GM12874 (cell line): ENCODE results near the gene MRTFB.

Source experiments
- CTCF ChIP-seq: IDR thresholded peaks from 2 replicates; pipeline ENCODE4 v1.5.1; 2011; ENCODE audit warnings: low read depth, mild to moderate bottlenecking, control low read depth, low read length, moderate library complexity; ENCODE audit not compliant: insufficient read depth

MRTFB gene

GRCh38 chr16:14088155-14088753, 17.1 kb downstream of the MRTFB start:
- TF ChIP-seq CTCF = no peak

- no peak for TF ChIP-seq CTCF
Observed at GRCh38 chr16:14089283-14089823, 18.2 kb downstream of the MRTFB start.

- TF ChIP-seq CTCF = no peak
Observed at GRCh38 chr16:14092561-14092960, 21.4 kb downstream of the MRTFB start.

GRCh38 chr16:14095883-14096551, 24.9 kb downstream of the MRTFB start:
- TF ChIP-seq CTCF = no peak

DNA sequence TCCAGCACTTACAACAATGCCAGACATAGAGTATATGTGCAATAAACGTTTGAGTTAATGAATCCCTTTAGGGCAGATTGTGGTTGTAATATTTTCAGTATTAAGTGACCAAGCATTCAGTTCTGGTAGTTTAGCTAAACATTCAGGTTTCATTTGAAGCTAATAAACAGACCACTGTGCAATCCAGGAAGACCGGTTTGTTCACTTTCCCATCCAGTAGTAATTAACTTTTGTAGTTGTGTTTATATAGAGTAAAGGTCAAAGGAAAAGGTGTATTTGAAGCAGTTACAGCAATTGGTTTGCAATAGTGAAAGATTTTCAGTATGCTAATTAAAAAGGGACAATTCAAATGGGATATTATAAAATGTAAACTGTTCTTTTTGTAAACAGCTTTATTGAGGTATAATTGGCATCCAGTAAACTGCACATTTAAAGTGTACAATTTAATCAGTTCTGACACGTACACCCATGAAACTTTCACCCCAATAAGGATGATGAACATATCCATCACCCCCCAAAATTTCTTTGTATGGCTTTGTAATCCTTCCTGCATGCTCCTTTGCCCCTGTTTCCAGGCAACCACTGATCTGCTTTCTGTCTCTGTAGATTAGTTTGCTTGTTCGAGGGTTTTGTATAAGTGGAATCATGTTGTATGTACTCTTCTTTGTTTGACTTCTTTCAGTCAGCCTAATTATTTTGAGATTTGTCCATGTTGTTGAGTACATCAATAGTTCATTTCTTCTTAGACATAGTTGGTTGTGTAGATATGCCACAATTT, 26.3 kb downstream of the MRTFB start:
- no peak for TF ChIP-seq CTCF

- no peak for TF ChIP-seq CTCF
Observed at GRCh38 chr16:14098081-14098480, 27.0 kb downstream of the MRTFB start.

DNA sequence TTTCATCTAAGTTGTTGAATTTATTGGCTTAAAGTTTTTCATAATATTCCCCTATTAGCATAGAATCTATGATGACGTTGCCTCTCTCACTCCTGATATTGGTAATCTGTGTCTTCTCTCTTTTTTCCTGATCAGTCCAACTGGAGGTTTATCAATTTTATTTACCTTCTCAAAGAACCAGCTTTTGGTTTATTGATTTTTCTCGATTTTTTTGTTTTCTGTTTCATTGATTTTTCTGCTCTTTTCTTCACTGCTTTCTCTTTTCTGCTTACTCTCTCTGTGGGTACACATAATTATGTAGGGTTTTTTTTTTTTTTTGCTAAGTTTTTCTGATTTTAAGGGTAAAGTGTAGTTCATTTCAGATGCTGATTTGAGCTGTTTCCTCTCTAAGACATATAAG, 29.7 kb downstream of the MRTFB start:
- TF ChIP-seq CTCF = no peak
